Body of pancreas (tissue), 4 donors: ENCODE results near the gene PDE4D. TPM values are rescaled to one million over a fixed set of nuclear protein-coding genes. Genes with fewer than 3 reads are reported as not detected.

Source experiments
- ATAC-seq: fragments of 150-250 bp; one replicate; pipeline ENCODE4 v1.9.1; 2016
- DNase-seq, 4 donors: peaks; one replicate each; pipeline ENCODE4 v3.0.0-alpha.2; 2019
- H3K27ac ChIP-seq, 4 donors: fragments of 200-600 bp; sonication (generic); 1 replicate in 3 of 4; 2 replicates in 1 of 4; pipeline versions ENCODE4 v1.5.1 to v1.6.1; 2016 to 2019; ENCODE audit warnings: mild to moderate bottlenecking in 1 of 4, mixed read lengths in 1 of 4, moderate library complexity in 1 of 4
- H3K27me3 ChIP-seq, 2 donors: fragments of 200-600 bp; sonication (generic); one replicate each; pipeline ENCODE4 v1.6.0; 2016; ENCODE audit warnings: mild to moderate bottlenecking in 1 of 2
- H3K36me3 ChIP-seq, 2 donors: fragments of 200-600 bp; sonication (generic); replicated peaks in 1 of 2; 2 replicates each; pipeline ENCODE4 v1.5.1; 2016; ENCODE audit warnings: low read depth in 2 of 2; ENCODE audit not compliant: insufficient read depth in 1 of 2
- H3K4me1 ChIP-seq: fragments of 200-600 bp; sonication (generic); one replicate; pipeline ENCODE4 v1.6.0; 2016
- H3K4me3 ChIP-seq, 2 donors: fragments of 200-600 bp; sonication (generic); 1 replicate in 1 of 2; 2 replicates in 1 of 2; pipeline ENCODE4 v1.5.1; 2016 to 2019
- H3K9me3 ChIP-seq, 3 donors: fragments of 200-600 bp; sonication (generic); 1 replicate in 2 of 3; 2 replicates in 1 of 3; pipeline ENCODE4 v1.5.1; 2016
- POLR2A ChIP-seq, 3 donors: fragments of 450-650 bp; IDR thresholded peaks; one replicate each; pipeline ENCODE4 v1.6.1; 2016; ENCODE audit warnings: antibody characterized with exemption in 3 of 3, mild to moderate bottlenecking in 2 of 3
- WGBS, 2 donors: methylation state at CpG; one replicate each; pipeline ENCODE4 v1.1.5; 2017; 5-methylcytosine and 5-hydroxymethylcytosine counted together
- intact Hi-C: fragments of 100-400 bp; cut with DNase I; formaldehyde crosslinking; loops from one replicate; pipeline ENCODE4 v1.15.1; 2023
- total RNA-seq, 2 donors: library from RNA; depleted of rRNA; stranded (reverse); fragments of >200 nt; gene quantifications; one replicate each; pipeline ENCODE4 v1.1.0, GENCODE V29; 2016
- TF ChIP-seq, protein P1 (sequence below), 7 experiments: fragments of 450-650 bp in 4 of 7; fragments of 200-600 bp in 3 of 7; sonication (generic) in 3 of 7; IDR thresholded peaks; one replicate each; pipeline ENCODE4 v1.5.1; 2016 to 2019; ENCODE audit warnings: antibody characterized with exemption in 7 of 7

Gene PDE4D
- total RNA-seq, 2 donors from 2014 or later: 8.6 to 9.2 TPM

GRCh38 chr5:58926541-58926935 is 967.0 kb downstream of the PDE4D start:
- Histone ChIP-seq H3K27me3 (no peaks in the 10 kb centered on the region), H3K27ac (no peak overlapping the region), H3K4me1 (peaks cover 15% of the 10 kb centered on the region), H3K9me3 (no peaks in the 10 kb centered on the region), H3K4me3 (no peak overlapping the region), H3K36me3 (no peaks in the 10 kb centered on the region)
- intact Hi-C loops: no loop called here
- no peak for DNase-seq
- no peak for TF ChIP-seq POLR2A (IDR thresholded peaks at IDR 0.05)
- TF ChIP-seq, protein P1, sequence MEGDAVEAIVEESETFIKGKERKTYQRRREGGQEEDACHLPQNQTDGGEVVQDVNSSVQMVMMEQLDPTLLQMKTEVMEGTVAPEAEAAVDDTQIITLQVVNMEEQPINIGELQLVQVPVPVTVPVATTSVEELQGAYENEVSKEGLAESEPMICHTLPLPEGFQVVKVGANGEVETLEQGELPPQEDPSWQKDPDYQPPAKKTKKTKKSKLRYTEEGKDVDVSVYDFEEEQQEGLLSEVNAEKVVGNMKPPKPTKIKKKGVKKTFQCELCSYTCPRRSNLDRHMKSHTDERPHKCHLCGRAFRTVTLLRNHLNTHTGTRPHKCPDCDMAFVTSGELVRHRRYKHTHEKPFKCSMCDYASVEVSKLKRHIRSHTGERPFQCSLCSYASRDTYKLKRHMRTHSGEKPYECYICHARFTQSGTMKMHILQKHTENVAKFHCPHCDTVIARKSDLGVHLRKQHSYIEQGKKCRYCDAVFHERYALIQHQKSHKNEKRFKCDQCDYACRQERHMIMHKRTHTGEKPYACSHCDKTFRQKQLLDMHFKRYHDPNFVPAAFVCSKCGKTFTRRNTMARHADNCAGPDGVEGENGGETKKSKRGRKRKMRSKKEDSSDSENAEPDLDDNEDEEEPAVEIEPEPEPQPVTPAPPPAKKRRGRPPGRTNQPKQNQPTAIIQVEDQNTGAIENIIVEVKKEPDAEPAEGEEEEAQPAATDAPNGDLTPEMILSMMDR (IDR thresholded peaks at IDR 0.05): no peak
- WGBS, 2 donors: 6 to 7% methylated on average over 6 of the region's 6 CpGs
- no peak for ATAC-seq

GRCh38 chr5:58925627-58926540 is 967.6 kb downstream of the PDE4D start:
- no peak for ATAC-seq
- no peak overlapping the region for H3K4me3 ChIP-seq
- no peak overlapping the region for H3K27ac ChIP-seq
- no peaks in the 10 kb centered on the region for H3K9me3 ChIP-seq
- WGBS, 2 donors: 44 to 51% methylated on average over 5 of the region's 5 CpGs
- H3K27me3 ChIP-seq: no peaks in the 10 kb centered on the region
- peaks cover 15% of the 10 kb centered on the region for H3K4me1 ChIP-seq
- DNase-seq: no peak
- TF ChIP-seq, protein P1 (IDR thresholded peaks at IDR 0.05): no peak
- no peak for TF ChIP-seq POLR2A (IDR thresholded peaks at IDR 0.05)
- H3K36me3 ChIP-seq: no peaks in the 10 kb centered on the region
- intact Hi-C loops: no loop called here

GRCh38 chr5:58924306-58924705 is 969.2 kb downstream of the PDE4D start:
- H3K4me1 ChIP-seq: peaks cover 15% of the 10 kb centered on the region
- H3K27ac ChIP-seq: no peak overlapping the region
- no peaks in the 10 kb centered on the region for H3K27me3 ChIP-seq
- no peak for TF ChIP-seq POLR2A (IDR thresholded peaks at IDR 0.05)
- TF ChIP-seq, protein P1 (IDR thresholded peaks at IDR 0.05): no peak
- intact Hi-C loops: no loop called here
- 47 to 54% methylated on average over 5 of the region's 5 CpGs for WGBS, 2 donors
- no peaks in the 10 kb centered on the region for H3K9me3 ChIP-seq
- ATAC-seq: no peak
- no peak overlapping the region for H3K4me3 ChIP-seq
- DNase-seq: no peak
- no peaks in the 10 kb centered on the region for H3K36me3 ChIP-seq

- TF ChIP-seq, protein P1 (IDR thresholded peaks at IDR 0.05): no peak
- TF ChIP-seq POLR2A (IDR thresholded peaks at IDR 0.05): no peak
- DNase-seq: no peak
- Histone ChIP-seq H3K36me3 (no peaks in the 10 kb centered on the region), H3K27me3 (no peaks in the 10 kb centered on the region), H3K27ac (peak overlapping the region; percentile 27 to 88 (median 84)), H3K9me3 (no peaks in the 10 kb centered on the region), H3K4me1 (peaks cover 15% of the 10 kb centered on the region), H3K4me3 (no peak overlapping the region)
- WGBS, 2 donors: 64 to 75% methylated on average over 2 of the region's 2 CpGs
- no peak for ATAC-seq
- intact Hi-C loops: no loop called here
Observed at GRCh38 chr5:58923355-58923754, 970.2 kb downstream of the PDE4D start.
